ENCODE results near the gene DIS3L2. TPM values are rescaled to one million over a fixed set of nuclear protein-coding genes. Genes with fewer than 3 reads are reported as not detected.
"Not testable (repeated sequence)": the region's sequence is repeated elsewhere in the genome, so short reads cannot be mapped to it uniquely, and the experiment has no call there.

Gene DIS3L2
- total and polyA plus RNA-seq, 2 of the 4 experiments (the other 2 are of a cell fraction), result 14.7 to 19.2 TPM

DNA sequence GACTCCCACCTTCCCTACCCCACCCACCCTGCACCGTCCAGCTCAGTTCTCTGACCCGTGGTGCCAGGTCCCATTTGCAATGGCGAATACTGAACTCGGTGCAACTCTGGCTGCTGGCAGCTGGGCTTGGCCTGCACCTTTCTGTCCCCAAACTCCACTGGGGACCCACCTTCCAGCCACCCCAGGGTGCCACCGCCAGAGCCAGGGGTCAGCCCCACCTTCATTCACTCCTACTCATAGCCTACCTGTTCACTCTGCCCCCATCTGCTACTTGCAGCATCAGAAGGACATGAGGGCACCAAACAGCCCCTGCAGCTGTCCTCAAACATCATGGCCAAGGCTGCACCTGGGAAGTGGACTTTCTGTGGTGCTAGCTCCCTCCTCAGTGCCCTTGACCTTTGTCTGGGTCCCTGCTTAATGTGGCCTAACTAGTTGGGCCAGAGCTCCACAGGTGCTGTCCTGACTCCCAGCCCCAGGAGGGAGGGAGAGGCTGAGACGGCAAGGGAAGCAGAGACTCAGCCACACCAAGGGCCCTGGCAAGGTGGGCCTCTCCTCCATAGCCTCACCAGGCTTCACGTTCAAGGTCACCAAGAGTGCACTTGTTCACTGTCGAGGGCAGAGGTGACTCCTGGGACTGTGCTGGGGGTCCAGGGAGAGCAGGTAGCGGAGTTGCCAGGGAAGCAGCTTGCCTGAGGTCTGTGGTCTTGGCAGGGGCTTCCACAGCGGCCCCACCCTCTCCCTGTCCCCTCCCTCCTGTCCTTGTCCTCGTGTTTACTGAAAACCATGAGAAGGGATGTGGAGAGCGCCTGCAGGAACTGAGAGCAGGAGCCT lies 365.0 kb downstream of the DIS3L2 start:
- H2AK5ac ChIP-seq (ENCODE audit: low read depth, low read length); H2AK9ac ChIP-seq (replicated peaks; ENCODE audit: low read depth, low read length, poor library complexity); H4K8ac ChIP-seq (ENCODE audit: low read depth in 2 of 2, low read length in 2 of 2); in situ Hi-C loops (cut with MboI; ENCODE audit: low sequenced_read_pairs); BruUV-seq (replicated peaks); H3K18ac ChIP-seq (ENCODE audit: low read depth, low read length); H2BK15ac ChIP-seq (ENCODE audit: low read depth, low read length); H2BK120ac ChIP-seq (ENCODE audit: low read depth, low read length); H3K4ac ChIP-seq (ENCODE audit: low read depth, low read length); H3K56ac ChIP-seq (ENCODE audit: extremely low read depth, insufficient read depth, low read length); H3K9me1 ChIP-seq (ENCODE audit: insufficient read depth, low read length); H3K4me2 ChIP-seq (ENCODE audit: low read depth, low read length); H3K27ac ChIP-seq (ENCODE audit: insufficient read depth, low read length); H2AFZ ChIP-seq (replicated peaks; ENCODE audit: low read length, poor library complexity); dilution Hi-C loops (cut with HindIII; ENCODE audit: low sequenced_read_pairs, unreplicated experiment); H3K27me3 ChIP-seq (ENCODE audit: control insufficient read depth, insufficient read depth, low read length); DNase-seq; H2BK20ac ChIP-seq (ENCODE audit: low read depth, low read length); POLR2A ChIA-PET (ENCODE audit: unreplicated experiment); H3K36me3 ChIP-seq (ENCODE audit: control insufficient read depth, insufficient read depth, low read length); H2BK5ac ChIP-seq (ENCODE audit: low read depth, low read length, poor library complexity, severe bottlenecking); H3K14ac ChIP-seq (replicated peaks; ENCODE audit: low read depth, low read length); H4K5ac ChIP-seq (ENCODE audit: low read depth, low read length); H3K79me1 ChIP-seq (ENCODE audit: low read depth in 1 of 2, low read length in 2 of 2); H3K23ac ChIP-seq (ENCODE audit: low read depth, low read length); H3K4me3 ChIP-seq (ENCODE audit: insufficient read depth, low read depth, low read length); H3K9ac ChIP-seq (ENCODE audit: low read depth, low read length); ATAC-seq (ENCODE audit: low read depth); H3K9me3 ChIP-seq (ENCODE audit: control insufficient read depth, insufficient read depth, low read length); H3K4me1 ChIP-seq (ENCODE audit: control insufficient read depth, insufficient read depth, low read length); H4K91ac ChIP-seq (ENCODE audit: insufficient read depth, low read depth, low read length): not testable (repeated sequence)
- peaks cover 12% of the 10 kb centered on the region for H4K20me1 ChIP-seq (ENCODE audit: insufficient read depth, low read length)
- CTCF ChIA-PET, result interaction anchor here (1.0 to 1.4 kb wide), 2 partner anchors 18 to 401 kb away, joined by 3 to 5 read pairs; no protein-coding TSS in a partner anchor
- intact Hi-C loops (cut with micrococcal nuclease), result loop anchor here (1.0 to 5.0 kb wide), 4 partner anchors 116 to 420 kb away; no protein-coding TSS in a partner anchor
- WGBS, 2 experiments (ENCODE audit: extremely low coverage in 2 of 2, insufficient read length in 1 of 2), result no CpG with 5 or more reads among the region's 12 CpGs
